ENCODE measurements around the gene HSPB8.
"Not testable (repeated sequence)": the region's sequence is repeated elsewhere in the genome, so short reads cannot be mapped to it uniquely, and the experiment has no call there.

The HSPB8 gene

GRCh38 chr12:119208626-119209061 is 29.9 kb downstream of the HSPB8 start:
- TF ChIP-seq, protein P1, sequence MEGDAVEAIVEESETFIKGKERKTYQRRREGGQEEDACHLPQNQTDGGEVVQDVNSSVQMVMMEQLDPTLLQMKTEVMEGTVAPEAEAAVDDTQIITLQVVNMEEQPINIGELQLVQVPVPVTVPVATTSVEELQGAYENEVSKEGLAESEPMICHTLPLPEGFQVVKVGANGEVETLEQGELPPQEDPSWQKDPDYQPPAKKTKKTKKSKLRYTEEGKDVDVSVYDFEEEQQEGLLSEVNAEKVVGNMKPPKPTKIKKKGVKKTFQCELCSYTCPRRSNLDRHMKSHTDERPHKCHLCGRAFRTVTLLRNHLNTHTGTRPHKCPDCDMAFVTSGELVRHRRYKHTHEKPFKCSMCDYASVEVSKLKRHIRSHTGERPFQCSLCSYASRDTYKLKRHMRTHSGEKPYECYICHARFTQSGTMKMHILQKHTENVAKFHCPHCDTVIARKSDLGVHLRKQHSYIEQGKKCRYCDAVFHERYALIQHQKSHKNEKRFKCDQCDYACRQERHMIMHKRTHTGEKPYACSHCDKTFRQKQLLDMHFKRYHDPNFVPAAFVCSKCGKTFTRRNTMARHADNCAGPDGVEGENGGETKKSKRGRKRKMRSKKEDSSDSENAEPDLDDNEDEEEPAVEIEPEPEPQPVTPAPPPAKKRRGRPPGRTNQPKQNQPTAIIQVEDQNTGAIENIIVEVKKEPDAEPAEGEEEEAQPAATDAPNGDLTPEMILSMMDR (conservative IDR thresholded peaks at IDR 0.05), result no peak
- no peak overlapping the region for H3K27ac ChIP-seq

DNA sequence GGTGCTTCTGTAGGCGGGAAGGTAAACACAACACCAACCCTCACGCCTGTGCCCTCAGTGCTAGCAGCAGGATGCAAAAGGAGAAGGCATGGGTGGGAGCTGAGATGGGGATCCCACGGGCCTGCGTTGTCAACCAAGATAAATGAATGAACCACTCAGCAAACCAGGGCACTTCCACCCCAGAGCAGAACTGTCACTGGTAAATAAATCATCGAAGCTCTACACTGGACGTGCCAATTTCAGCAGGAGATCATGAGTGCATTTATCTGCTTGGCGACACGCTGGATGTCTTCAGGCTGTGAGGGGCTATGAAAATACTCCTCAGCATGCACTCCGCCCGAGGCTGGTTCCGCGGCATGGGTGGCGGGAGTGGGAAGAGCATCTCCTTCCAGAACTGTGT is 33.2 kb downstream of the HSPB8 start:
- TF ChIP-seq, protein P1 (conservative IDR thresholded peaks at IDR 0.05), result no peak
- no peak overlapping the region for H3K27ac ChIP-seq

- TF ChIP-seq, protein P1 (conservative IDR thresholded peaks at IDR 0.05), result no peak
- no peak overlapping the region for H3K27ac ChIP-seq
Measured at GRCh38 chr12:119216084-119216483, 37.4 kb downstream of the HSPB8 start.

GRCh38 chr12:119218875-119219274 is 40.1 kb downstream of the HSPB8 start:
- not testable (repeated sequence) for H3K27ac ChIP-seq

DNA sequence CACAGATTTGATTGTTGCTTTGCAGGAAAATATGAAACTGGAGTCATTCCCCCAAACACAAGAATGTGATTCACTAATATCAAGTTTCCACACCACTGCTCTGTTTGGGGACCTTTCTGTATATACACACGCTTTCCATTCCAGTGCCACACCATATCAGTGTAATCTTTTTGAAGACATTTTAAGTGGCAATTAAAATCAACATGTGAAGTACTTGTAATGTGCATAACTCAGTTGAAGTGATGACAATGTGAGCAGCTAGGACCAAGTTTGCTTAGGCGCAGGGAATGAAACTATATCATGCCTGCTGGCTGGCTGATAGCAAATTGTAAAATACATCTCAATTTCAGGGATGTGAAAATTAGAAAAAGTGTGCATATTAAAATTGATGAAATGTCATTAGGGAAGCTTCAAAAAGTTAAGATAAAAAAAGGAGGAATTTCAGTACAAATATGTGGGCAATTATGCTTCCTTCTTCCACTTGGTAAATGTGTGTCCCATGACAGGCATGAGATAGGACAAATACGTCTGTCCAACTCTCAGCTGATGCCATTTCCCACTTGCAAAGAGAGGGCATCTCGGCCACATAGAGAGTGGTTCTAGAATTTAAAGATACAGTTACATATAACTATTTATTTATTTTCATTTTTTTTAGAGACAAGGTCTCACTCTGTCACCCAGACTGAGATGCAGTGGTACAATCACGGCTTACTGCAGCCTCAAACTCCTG is 43.7 kb downstream of the HSPB8 start:
- TF ChIP-seq, protein P1 (conservative IDR thresholded peaks at IDR 0.05), result no peak

DNA sequence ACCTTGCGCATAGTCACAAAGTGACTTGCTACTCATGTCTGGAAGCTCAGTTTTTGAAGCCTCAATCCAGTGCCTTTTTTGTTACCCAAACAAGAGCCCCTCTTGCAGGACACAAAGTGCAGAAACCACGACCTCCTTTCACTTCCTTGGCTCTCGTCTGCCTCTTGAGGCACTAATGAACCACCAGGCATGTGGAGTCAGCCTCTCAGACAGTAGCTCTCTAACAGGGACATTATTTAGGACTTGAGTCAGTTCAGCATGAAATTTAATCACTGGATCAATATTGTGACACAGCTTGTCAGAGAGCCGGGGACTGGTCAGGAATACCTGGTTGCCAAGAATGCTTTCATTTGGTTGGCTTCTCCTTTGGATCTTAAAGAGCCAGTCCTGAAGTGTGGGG is 46.7 kb downstream of the HSPB8 start:
- no peak overlapping the region for H3K27ac ChIP-seq
- TF ChIP-seq, protein P1 (conservative IDR thresholded peaks at IDR 0.05), result no peak

More for the DNA sequence above, 43.7 kb downstream of the HSPB8 start:
- no peak overlapping the region for H3K27ac ChIP-seq

DNA sequence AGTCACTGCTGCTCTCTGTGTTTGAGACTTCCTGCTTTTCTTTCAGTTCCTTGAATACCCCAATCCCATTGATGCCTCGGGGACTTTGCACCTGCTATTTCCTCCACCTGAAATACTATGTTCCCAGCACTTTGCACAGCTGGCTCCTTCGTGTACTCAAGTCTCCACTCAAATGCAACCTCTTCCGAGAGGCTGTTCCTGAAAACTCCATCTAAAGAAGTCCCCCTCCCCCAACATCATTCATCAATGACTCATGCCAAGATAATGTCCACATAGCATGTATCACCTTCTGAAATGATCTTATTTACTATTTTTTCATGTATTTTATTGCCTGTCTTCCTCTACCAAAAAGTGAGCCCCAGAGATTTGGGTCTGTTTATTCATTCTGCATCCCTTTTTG is 48.6 kb downstream of the HSPB8 start:
- no peak overlapping the region for H3K27ac ChIP-seq
- TF ChIP-seq, protein P1 (conservative IDR thresholded peaks at IDR 0.05), result no peak

- no peak overlapping the region for H3K27ac ChIP-seq
- TF ChIP-seq, protein P1 (conservative IDR thresholded peaks at IDR 0.05), result no peak
Measured at GRCh38 chr12:119229205-119229604, 50.5 kb downstream of the HSPB8 start.

Data from VCaP (cell line).